Kidney (tissue), 14 donors: ENCODE measurements around the gene MED26. TPM values are rescaled to one million over a fixed set of nuclear protein-coding genes. Genes with fewer than 3 reads are reported as not detected.

ENCODE experiments used
- DNase-seq, 5 donors: peaks; one replicate each; pipeline ENCODE4 v3.0.0-alpha.2; 2013 to 2020
- FAIRE-seq: peaks from 2 replicates; lab custom pipeline; 2012; peaks lifted over from hg19 to GRCh38; lab: Jason Lieb, UNC
- H3K27ac ChIP-seq, 2 donors: one replicate each; pipeline ENCODE4 v1.7.0; 2013; ENCODE audit warnings: low read depth in 2 of 2, low read length in 2 of 2, inconsistent platforms in 1 of 2
- H3K27me3 ChIP-seq: one replicate; pipeline ENCODE4 v1.7.1; 2013; ENCODE audit warnings: low read length, inconsistent platforms; ENCODE audit not compliant: control insufficient read depth, insufficient read depth
- H3K36me3 ChIP-seq, 3 donors: one replicate each; pipeline versions ENCODE4 v1.7.0 to v1.7.1; 2013; ENCODE audit warnings: low read length in 3 of 3, control low read depth in 1 of 3, inconsistent platforms in 1 of 3; ENCODE audit not compliant: insufficient read depth in 3 of 3, control insufficient read depth in 2 of 3
- H3K4me1 ChIP-seq, 3 donors: one replicate each; pipeline versions ENCODE4 v1.7.0 to v1.7.1; 2013; ENCODE audit warnings: low read length in 3 of 3, inconsistent platforms in 1 of 3, low read depth in 1 of 3; ENCODE audit not compliant: control insufficient read depth in 2 of 3, insufficient read depth in 2 of 3
- H3K4me3 ChIP-seq, 3 donors: one replicate each; pipeline versions ENCODE4 v1.7.0 to v1.8.1; 2013; ENCODE audit warnings: low read length in 3 of 3, control low read depth in 1 of 3, inconsistent platforms in 1 of 3
- H3K9ac ChIP-seq, 3 donors: one replicate each; pipeline versions ENCODE4 v1.7.0 to v1.7.1; 2013; ENCODE audit warnings: low read length in 3 of 3, control low read depth in 1 of 3, inconsistent platforms in 1 of 3
- H3K9me3 ChIP-seq, 3 donors: one replicate each; pipeline versions ENCODE4 v1.7.0 to v1.7.1; 2013; ENCODE audit warnings: low read length in 3 of 3, control low read depth in 1 of 3, inconsistent platforms in 1 of 3; ENCODE audit not compliant: control insufficient read depth in 2 of 3, insufficient read depth in 1 of 3
- intact Hi-C: fragments of 100-400 bp; cut with DNase I; formaldehyde crosslinking; loops from one replicate; pipeline ENCODE4 v1.11.1; 2022
- polyA plus RNA-seq: library from polyadenylated mRNA; stranded (reverse); fragments of 350-450 nt; fragmentation: Illumina TruSeq; extraction: RNeasy Lipid Tissue Mini Kit (QIAGEN cat#74804); gene quantifications from one replicate; pipeline ENCODE4 v1.2.3, GENCODE V29; 2014; ENCODE audit warnings: low read depth, low replicate concordance; ENCODE audit not compliant: insufficient read depth
- total RNA-seq: library from RNA; stranded (reverse); fragmentation: NEBNext Ultra II Directional; extraction: Animal tissue kit (Norgen Biotek cat#: 25700); gene quantifications from one replicate; pipeline ENCODE4 v1.2.1, GENCODE V29; 2021
- TF ChIP-seq, protein P1 (sequence below): IDR thresholded peaks from 3 replicates; pipeline ENCODE4 v1.5.1; 2012; ENCODE audit warnings: mild to moderate bottlenecking, moderate library complexity, borderline replicate concordance; ENCODE audit not compliant: insufficient read depth; ENCODE audit errors: extremely low read depth
- donor health status: control.
- donor health status: control.
- donor health status: control.
- donor health status: control.
- donor health status: control.
- donor health status: DM: yes; HTN: yes; CAD: no.
- donor health status: Normal renal cell carcinoma (clear cell type).

The MED26 gene
- total and polyA plus RNA-seq, 2 donors from 2014 or later, result 3.6 to 11.8 TPM

DNA sequence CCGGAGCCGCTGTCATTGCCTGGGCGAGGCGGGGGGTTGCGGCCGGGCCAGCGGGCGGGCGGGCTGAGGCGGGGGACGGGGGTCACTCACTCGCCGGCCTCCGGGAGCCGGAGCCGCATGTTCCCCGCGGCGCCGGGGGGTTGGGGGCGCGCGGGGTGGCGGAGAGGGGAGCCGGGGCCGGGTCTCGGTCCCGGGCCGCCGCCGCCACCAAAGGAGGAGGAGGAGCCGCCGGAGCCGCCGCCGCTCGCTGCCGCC, 149 bp downstream of the MED26 start:
- peak overlapping the region; percentile 73 to 80 (median 78) for H3K4me3 ChIP-seq
- H3K9me3 ChIP-seq, result no peaks in the 10 kb centered on the region
- DNase-seq (no peak), FAIRE-seq (no peak)
- peaks cover 2 to 18% (median 3%) of the 10 kb centered on the region in 3 donors for H3K36me3 ChIP-seq
- H3K27me3 ChIP-seq, result no peaks in the 10 kb centered on the region
- H3K27ac ChIP-seq, result no peak overlapping the region
- TF ChIP-seq, protein P1, sequence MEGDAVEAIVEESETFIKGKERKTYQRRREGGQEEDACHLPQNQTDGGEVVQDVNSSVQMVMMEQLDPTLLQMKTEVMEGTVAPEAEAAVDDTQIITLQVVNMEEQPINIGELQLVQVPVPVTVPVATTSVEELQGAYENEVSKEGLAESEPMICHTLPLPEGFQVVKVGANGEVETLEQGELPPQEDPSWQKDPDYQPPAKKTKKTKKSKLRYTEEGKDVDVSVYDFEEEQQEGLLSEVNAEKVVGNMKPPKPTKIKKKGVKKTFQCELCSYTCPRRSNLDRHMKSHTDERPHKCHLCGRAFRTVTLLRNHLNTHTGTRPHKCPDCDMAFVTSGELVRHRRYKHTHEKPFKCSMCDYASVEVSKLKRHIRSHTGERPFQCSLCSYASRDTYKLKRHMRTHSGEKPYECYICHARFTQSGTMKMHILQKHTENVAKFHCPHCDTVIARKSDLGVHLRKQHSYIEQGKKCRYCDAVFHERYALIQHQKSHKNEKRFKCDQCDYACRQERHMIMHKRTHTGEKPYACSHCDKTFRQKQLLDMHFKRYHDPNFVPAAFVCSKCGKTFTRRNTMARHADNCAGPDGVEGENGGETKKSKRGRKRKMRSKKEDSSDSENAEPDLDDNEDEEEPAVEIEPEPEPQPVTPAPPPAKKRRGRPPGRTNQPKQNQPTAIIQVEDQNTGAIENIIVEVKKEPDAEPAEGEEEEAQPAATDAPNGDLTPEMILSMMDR, result no peak
- intact Hi-C loops, result no loop called here
- H3K4me1 ChIP-seq, result peaks cover 0 to 7% (median 5%) of the 10 kb centered on the region in 3 donors
- H3K9ac ChIP-seq, result peak overlapping the region in 1 of 3 donors; percentile 74

DNA sequence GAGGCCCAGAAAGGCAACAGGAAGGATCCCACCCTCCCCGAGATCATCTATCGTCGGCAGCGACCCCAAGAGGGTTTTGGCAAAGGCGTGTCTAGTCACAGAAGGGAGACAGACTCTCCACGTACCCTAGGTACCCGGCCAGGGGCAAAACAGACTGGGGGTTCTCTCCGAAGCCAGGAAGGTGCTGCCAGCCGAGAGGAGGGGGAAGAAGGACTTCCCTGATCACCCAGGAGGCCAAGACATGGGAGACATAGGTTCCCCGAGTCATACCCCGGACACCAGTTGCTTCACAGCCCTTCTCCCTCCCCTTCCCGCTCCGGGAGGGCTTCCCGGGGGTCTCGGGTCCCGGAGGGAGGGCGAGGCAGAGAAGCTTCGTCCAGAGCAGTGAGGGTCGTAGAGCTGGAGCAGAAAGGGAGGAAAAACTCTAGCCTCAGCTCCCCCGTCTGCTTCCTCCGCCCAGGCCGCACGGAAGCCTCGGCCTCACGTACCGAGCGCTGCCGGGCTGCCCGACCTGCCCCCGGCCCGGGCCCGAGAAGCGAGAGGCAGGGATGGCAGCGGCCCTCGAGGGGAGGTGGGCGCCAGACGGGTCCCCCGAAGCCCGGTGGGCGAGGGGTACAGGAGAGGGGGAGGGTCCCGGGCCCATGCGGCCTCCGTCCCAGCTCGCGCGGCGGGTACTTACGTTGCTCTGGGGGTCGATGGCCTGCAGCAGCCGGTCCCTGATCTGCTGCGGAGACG, 644 bp downstream of the MED26 start:
- Histone ChIP-seq H3K27ac (no peak overlapping the region), H3K9me3 (no peaks in the 10 kb centered on the region), H3K4me1 (peaks cover 0 to 7% (median 5%) of the 10 kb centered on the region in 3 donors), H3K36me3 (peaks cover 2 to 16% (median 3%) of the 10 kb centered on the region in 3 donors), H3K27me3 (no peaks in the 10 kb centered on the region), H3K4me3 (peak overlapping the region; percentile 73 to 80 (median 78)), H3K9ac (peak overlapping the region; percentile 50 to 87 (median 74))
- no peak for FAIRE-seq
- peak in 4 of 5 donors; percentile 16 to 83 (median 50) for DNase-seq
- intact Hi-C loops, result no loop called here
- TF ChIP-seq, protein P1, result no peak

DNA sequence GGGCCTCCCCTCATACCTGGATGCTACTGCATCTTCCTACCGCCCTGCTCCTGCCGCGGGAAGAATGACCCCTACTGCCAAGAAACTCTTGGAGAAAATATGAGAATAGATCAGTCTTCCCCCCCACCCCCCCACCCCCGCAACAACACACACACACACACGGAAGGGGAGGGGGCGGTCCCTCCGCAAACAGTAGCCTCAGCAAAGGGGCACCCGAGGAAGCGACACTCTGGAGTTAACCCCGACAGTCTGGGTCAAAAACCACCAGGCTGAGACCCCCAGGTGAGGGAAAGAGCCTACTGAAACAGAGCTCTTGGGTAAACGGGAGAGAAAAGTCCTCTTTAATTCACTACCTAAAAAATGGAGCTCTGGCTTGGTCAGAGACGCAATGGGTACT, 1.2 kb downstream of the MED26 start:
- Histone ChIP-seq H3K9ac (peak overlapping the region; percentile 50 to 87 (median 74)), H3K27ac (no peak overlapping the region), H3K36me3 (peaks cover 2 to 16% (median 3%) of the 10 kb centered on the region in 3 donors), H3K27me3 (no peaks in the 10 kb centered on the region), H3K9me3 (no peaks in the 10 kb centered on the region), H3K4me1 (peaks cover 0 to 7% (median 5%) of the 10 kb centered on the region in 3 donors), H3K4me3 (peak overlapping the region; percentile 73 to 80 (median 78))
- intact Hi-C loops, result no loop called here
- TF ChIP-seq, protein P1, result no peak
- DNase-seq (peak in 2 of 5 donors; percentile 19 to 43), FAIRE-seq (no peak)
